ENCODE data around the gene RPRD1B. TPM values are rescaled to one million over a fixed set of nuclear protein-coding genes. Genes with fewer than 3 reads are reported as not detected.

The RPRD1B gene
- total and polyA plus RNA-seq, 2 experiments from 2014 or later: 16.5 to 28.0 TPM

- Histone ChIP-seq H3K4me2 (no peak overlapping the region), H3K4me1 (ENCODE audit: insufficient read depth) (peaks cover 32% of the 10 kb centered on the region), H3K36me3 (replicated peaks; ENCODE audit: insufficient read depth, low read depth) (no peaks in the 10 kb centered on the region), H3K27ac (peak overlapping the region; percentile 64), H3K4me3 (no peak overlapping the region), H3K9me3 (ENCODE audit: low read depth) (no peaks in the 10 kb centered on the region), H2AFZ (no peak overlapping the region), H3K79me2 (no peaks in the 10 kb centered on the region), H3K9me2 (replicated peaks; ENCODE audit: insufficient read depth) (no peaks in the 10 kb centered on the region), H3K27me3 (no peaks in the 10 kb centered on the region), H4K20me1 (ENCODE audit: insufficient read depth, poor library complexity, severe bottlenecking) (no peaks in the 10 kb centered on the region)
- no peak for TF ChIP-seq CTCF (IDR thresholded peaks at IDR 0.05; ENCODE audit: poor library complexity)
- no peak for TF ChIP-seq EZH2 (IDR thresholded peaks at IDR 0.05; ENCODE audit: borderline replicate concordance)
- no peak for TF ChIP-seq EZH2phosphoT487 (IDR thresholded peaks at IDR 0.05; ENCODE audit: low read depth, severe bottlenecking, unreplicated experiment)
- DNase-seq (ENCODE audit: low spot score): no peak
- 73% methylated on average over 7 of the region's 7 CpGs for WGBS (ENCODE audit: low lambda C conversion rate, missing lambda C conversion rate)
Observed at GRCh38 chr20:38126146-38126921, 92.8 kb downstream of the RPRD1B start.

- Histone ChIP-seq H3K36me3 (replicated peaks; ENCODE audit: insufficient read depth, low read depth) (no peaks in the 10 kb centered on the region), H3K4me1 (ENCODE audit: insufficient read depth) (peaks cover 32% of the 10 kb centered on the region), H3K4me3 (no peak overlapping the region), H3K27me3 (no peaks in the 10 kb centered on the region), H3K9me2 (replicated peaks; ENCODE audit: insufficient read depth) (no peaks in the 10 kb centered on the region), H3K79me2 (no peaks in the 10 kb centered on the region), H3K9me3 (ENCODE audit: low read depth) (no peaks in the 10 kb centered on the region), H3K4me2 (no peak overlapping the region), H3K27ac (peak overlapping the region; percentile 64), H4K20me1 (ENCODE audit: insufficient read depth, poor library complexity, severe bottlenecking) (no peaks in the 10 kb centered on the region), H2AFZ (no peak overlapping the region)
- TF ChIP-seq EZH2 (IDR thresholded peaks at IDR 0.05; ENCODE audit: borderline replicate concordance) (no peak), EZH2phosphoT487 (IDR thresholded peaks at IDR 0.05; ENCODE audit: low read depth, severe bottlenecking, unreplicated experiment) (no peak), CTCF (IDR thresholded peaks at IDR 0.05; ENCODE audit: poor library complexity) (no peak)
- peak; percentile 54 for DNase-seq (ENCODE audit: low spot score)
- WGBS (ENCODE audit: low lambda C conversion rate, missing lambda C conversion rate): 69% methylated on average over 12 of the region's 12 CpGs
Observed at GRCh38 chr20:38126932-38127621, 93.5 kb downstream of the RPRD1B start.

GRCh38 chr20:38127920-38128528, 94.5 kb downstream of the RPRD1B start:
- H3K4me3 ChIP-seq: no peak overlapping the region
- no peaks in the 10 kb centered on the region for H3K9me3 ChIP-seq (ENCODE audit: low read depth)
- H3K79me2 ChIP-seq: no peaks in the 10 kb centered on the region
- no peak overlapping the region for H3K4me2 ChIP-seq
- H3K27ac ChIP-seq: peak overlapping the region; percentile 64
- 86% methylated on average over 9 of the region's 9 CpGs for WGBS (ENCODE audit: low lambda C conversion rate, missing lambda C conversion rate)
- TF ChIP-seq EZH2 (IDR thresholded peaks at IDR 0.05; ENCODE audit: borderline replicate concordance) (no peak), EZH2phosphoT487 (IDR thresholded peaks at IDR 0.05; ENCODE audit: low read depth, severe bottlenecking, unreplicated experiment) (no peak), CTCF (IDR thresholded peaks at IDR 0.05; ENCODE audit: poor library complexity) (no peak)
- no peak overlapping the region for H2AFZ ChIP-seq
- no peaks in the 10 kb centered on the region for H3K36me3 ChIP-seq (replicated peaks; ENCODE audit: insufficient read depth, low read depth)
- H3K27me3 ChIP-seq: no peaks in the 10 kb centered on the region
- DNase-seq (ENCODE audit: low spot score): no peak
- H3K4me1 ChIP-seq (ENCODE audit: insufficient read depth): peaks cover 24% of the 10 kb centered on the region
- no peaks in the 10 kb centered on the region for H4K20me1 ChIP-seq (ENCODE audit: insufficient read depth, poor library complexity, severe bottlenecking)
- H3K9me2 ChIP-seq (replicated peaks; ENCODE audit: insufficient read depth): no peaks in the 10 kb centered on the region
